ENCODE measurements around the gene GGT6.

GRCh38 chr17:4539025-4539424 lies 21.4 kb downstream of the GGT6 start:
- TF ChIP-seq FOXJ3 (CRISPR knock-in tag; IDR thresholded peaks at IDR 0.05) = no peak
- TF ChIP-seq, protein P1, sequence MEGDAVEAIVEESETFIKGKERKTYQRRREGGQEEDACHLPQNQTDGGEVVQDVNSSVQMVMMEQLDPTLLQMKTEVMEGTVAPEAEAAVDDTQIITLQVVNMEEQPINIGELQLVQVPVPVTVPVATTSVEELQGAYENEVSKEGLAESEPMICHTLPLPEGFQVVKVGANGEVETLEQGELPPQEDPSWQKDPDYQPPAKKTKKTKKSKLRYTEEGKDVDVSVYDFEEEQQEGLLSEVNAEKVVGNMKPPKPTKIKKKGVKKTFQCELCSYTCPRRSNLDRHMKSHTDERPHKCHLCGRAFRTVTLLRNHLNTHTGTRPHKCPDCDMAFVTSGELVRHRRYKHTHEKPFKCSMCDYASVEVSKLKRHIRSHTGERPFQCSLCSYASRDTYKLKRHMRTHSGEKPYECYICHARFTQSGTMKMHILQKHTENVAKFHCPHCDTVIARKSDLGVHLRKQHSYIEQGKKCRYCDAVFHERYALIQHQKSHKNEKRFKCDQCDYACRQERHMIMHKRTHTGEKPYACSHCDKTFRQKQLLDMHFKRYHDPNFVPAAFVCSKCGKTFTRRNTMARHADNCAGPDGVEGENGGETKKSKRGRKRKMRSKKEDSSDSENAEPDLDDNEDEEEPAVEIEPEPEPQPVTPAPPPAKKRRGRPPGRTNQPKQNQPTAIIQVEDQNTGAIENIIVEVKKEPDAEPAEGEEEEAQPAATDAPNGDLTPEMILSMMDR (IDR thresholded peaks at IDR 0.05) = no peak

Data from SK-N-SH (cell line).